Parathyroid adenoma (tissue), 2 donors: ENCODE data around the gene RGS19.

Experiments
- H2AFZ ChIP-seq: fragments of 300-600 bp; sonication (generic); one replicate; pipeline ENCODE4 v1.7.0; 2017; ENCODE audit warnings: antibody characterized with exemption, mild to moderate bottlenecking
- H3K27ac ChIP-seq: fragments of 300-600 bp; sonication (generic); one replicate; pipeline ENCODE4 v1.7.0; 2017
- H3K27me3 ChIP-seq: fragments of 300-600 bp; sonication (generic); one replicate; pipeline ENCODE4 v1.7.0; 2017; ENCODE audit warnings: low read length; ENCODE audit not compliant: control insufficient read depth, insufficient read depth
- H3K36me3 ChIP-seq: fragments of 300-600 bp; sonication (generic); one replicate; pipeline ENCODE4 v1.7.0; 2017; ENCODE audit warnings: low read length; ENCODE audit not compliant: control insufficient read depth, insufficient read depth
- H3K4me1 ChIP-seq: fragments of 300-600 bp; sonication (generic); one replicate; pipeline ENCODE4 v1.7.0; 2017; ENCODE audit warnings: control low read depth
- H3K4me2 ChIP-seq: fragments of 300-600 bp; sonication (generic); one replicate; pipeline ENCODE4 v1.7.0; 2017; ENCODE audit warnings: low read length
- H3K4me3 ChIP-seq: fragments of 300-600 bp; sonication (generic); one replicate; pipeline ENCODE4 v1.7.0; 2017; ENCODE audit warnings: low read depth, low read length
- H3K79me2 ChIP-seq: fragments of 300-600 bp; sonication (generic); one replicate; pipeline ENCODE4 v1.7.0; 2017; ENCODE audit warnings: control low read depth
- H3K9ac ChIP-seq: fragments of 300-600 bp; sonication (generic); one replicate; pipeline ENCODE4 v1.7.0; 2017; ENCODE audit warnings: mild to moderate bottlenecking
- H3K9me3 ChIP-seq: fragments of 300-600 bp; sonication (generic); one replicate; pipeline ENCODE4 v1.7.0; 2017; ENCODE audit warnings: low read length; ENCODE audit not compliant: control insufficient read depth
- CTCF ChIP-seq: fragments of 300-600 bp; sonication (generic); IDR thresholded peaks from one replicate; pipeline ENCODE4 v1.7.0; 2017; ENCODE audit warnings: antibody characterized with exemption, mild to moderate bottlenecking
- donor health status: primary hyperparathyroidism.

RGS19 gene

GRCh38 chr20:64029293-64030117 is 49.8 kb downstream of the RGS19 start:
- H2AFZ ChIP-seq, result no peak overlapping the region
- H3K36me3 ChIP-seq, result no peaks in the 10 kb centered on the region
- H3K27ac ChIP-seq, result no peak overlapping the region
- no peak overlapping the region for H3K9ac ChIP-seq
- no peak overlapping the region for H3K4me2 ChIP-seq
- H3K4me1 ChIP-seq, result no peaks in the 10 kb centered on the region
- H3K9me3 ChIP-seq, result no peaks in the 10 kb centered on the region
- TF ChIP-seq CTCF, result no peak
- H3K4me3 ChIP-seq, result no peak overlapping the region
- H3K79me2 ChIP-seq, result peaks cover 3% of the 10 kb centered on the region
- H3K27me3 ChIP-seq, result no peaks in the 10 kb centered on the region

- no peak for TF ChIP-seq CTCF
- Histone ChIP-seq H3K27ac (no peak overlapping the region), H3K4me2 (no peak overlapping the region), H3K9ac (no peak overlapping the region), H3K9me3 (no peaks in the 10 kb centered on the region), H2AFZ (no peak overlapping the region), H3K4me3 (no peak overlapping the region), H3K79me2 (peaks cover 11% of the 10 kb centered on the region), H3K4me1 (no peaks in the 10 kb centered on the region), H3K27me3 (no peaks in the 10 kb centered on the region), H3K36me3 (no peaks in the 10 kb centered on the region)
Measured at GRCh38 chr20:64027981-64028685, 51.2 kb downstream of the RGS19 start.

GRCh38 chr20:64025826-64026412 is 53.4 kb downstream of the RGS19 start:
- H3K4me2 ChIP-seq, result no peak overlapping the region
- peaks cover 20% of the 10 kb centered on the region for H3K79me2 ChIP-seq
- no peak overlapping the region for H3K27ac ChIP-seq
- no peak for TF ChIP-seq CTCF
- no peak overlapping the region for H3K9ac ChIP-seq
- H3K36me3 ChIP-seq, result no peaks in the 10 kb centered on the region
- no peaks in the 10 kb centered on the region for H3K9me3 ChIP-seq
- no peak overlapping the region for H2AFZ ChIP-seq
- no peaks in the 10 kb centered on the region for H3K4me1 ChIP-seq
- no peaks in the 10 kb centered on the region for H3K27me3 ChIP-seq
- no peak overlapping the region for H3K4me3 ChIP-seq

- H3K4me1 ChIP-seq, result no peaks in the 10 kb centered on the region
- H3K4me2 ChIP-seq, result no peak overlapping the region
- H3K9ac ChIP-seq, result no peak overlapping the region
- no peak for TF ChIP-seq CTCF
- no peak overlapping the region for H3K4me3 ChIP-seq
- no peaks in the 10 kb centered on the region for H3K9me3 ChIP-seq
- peaks cover 20% of the 10 kb centered on the region for H3K79me2 ChIP-seq
- H3K36me3 ChIP-seq, result no peaks in the 10 kb centered on the region
- no peak overlapping the region for H2AFZ ChIP-seq
- H3K27ac ChIP-seq, result no peak overlapping the region
- no peaks in the 10 kb centered on the region for H3K27me3 ChIP-seq
Measured at GRCh38 chr20:64025101-64025825, 54.1 kb downstream of the RGS19 start.
